BLaER1 (cell line): Measurements from ENCODE around the gene TRIM15.
"Not testable (repeated sequence)": the region's sequence is repeated elsewhere in the genome, so short reads cannot be mapped to it uniquely, and the experiment has no call there.

ENCODE experiments used
- H3K27ac ChIP-seq: shearing (Covaris generic); formaldehyde crosslinking; 2 replicates; pipeline ENCODE4 v1.8.1; 2022
- H3K27me3 ChIP-seq: shearing (Covaris generic); formaldehyde crosslinking; 2 replicates; pipeline ENCODE4 v1.8.1; 2022
- H3K36me3 ChIP-seq: shearing (Covaris generic); formaldehyde crosslinking; 2 replicates; pipeline ENCODE4 v1.8.1; 2022
- H3K4me1 ChIP-seq: shearing (Covaris generic); formaldehyde crosslinking; 2 replicates; pipeline ENCODE4 v1.8.1; 2022
- H3K4me2 ChIP-seq: shearing (Covaris generic); formaldehyde crosslinking; 2 replicates; pipeline ENCODE4 v1.8.1; 2022
- H3K4me3 ChIP-seq: shearing (Covaris generic); formaldehyde crosslinking; 2 replicates; pipeline ENCODE4 v1.8.1; 2022
- H3K9ac ChIP-seq: shearing (Covaris generic); formaldehyde crosslinking; 2 replicates; pipeline ENCODE4 v1.8.1; 2022
- H3K9me3 ChIP-seq: shearing (Covaris generic); formaldehyde crosslinking; 2 replicates; pipeline ENCODE4 v1.8.1; 2022
- H4K20me1 ChIP-seq: shearing (Covaris generic); formaldehyde crosslinking; 2 replicates; pipeline ENCODE4 v1.8.1; 2022
- Cebpa-rat ChIP-seq: shearing (Covaris generic); IDR thresholded peaks from 2 replicates; pipeline ENCODE4 v1.8.1; 2022

Gene TRIM15

DNA sequence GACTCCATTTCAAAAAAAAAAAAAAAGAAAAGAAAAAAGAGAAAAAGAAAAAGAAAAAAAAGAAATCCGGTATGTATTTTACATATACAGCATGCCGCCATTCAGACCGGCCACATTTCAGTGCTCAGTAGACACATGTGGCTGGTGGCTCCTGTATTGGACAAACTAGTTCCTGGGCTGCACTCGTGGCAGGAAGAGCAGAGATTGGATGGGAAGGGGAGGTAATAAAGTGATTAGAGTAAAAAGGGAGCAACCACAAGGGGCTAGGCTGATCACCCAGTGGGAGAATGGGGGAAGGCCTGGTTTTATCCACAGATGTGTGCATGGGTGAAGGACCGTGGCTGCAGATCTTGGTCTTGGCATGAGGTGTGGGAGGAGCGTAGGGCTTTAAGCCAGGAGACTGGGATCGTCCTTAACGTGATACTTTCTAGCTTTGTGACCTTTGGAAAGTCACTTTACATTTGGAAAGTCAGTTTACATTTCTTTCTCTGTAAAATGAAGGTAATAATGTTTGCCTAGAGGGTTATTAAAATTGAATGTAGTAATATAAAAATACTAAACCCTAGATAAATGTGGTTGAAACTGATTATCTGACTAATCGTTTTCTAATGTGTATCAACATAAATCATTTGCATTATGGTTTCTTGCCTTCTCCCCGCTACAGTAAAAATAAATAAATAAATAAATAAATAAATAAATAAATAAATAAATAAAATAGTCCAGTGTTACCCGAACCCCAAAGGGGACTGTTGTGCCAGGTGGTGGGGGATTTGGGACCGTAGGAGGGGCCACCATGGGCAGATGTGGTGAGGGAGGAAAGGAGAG, 869 bp upstream of the TRIM15 start:
- TF ChIP-seq Cebpa-rat, result no peak
- no peaks in the 10 kb centered on the region for H4K20me1 ChIP-seq

DNA sequence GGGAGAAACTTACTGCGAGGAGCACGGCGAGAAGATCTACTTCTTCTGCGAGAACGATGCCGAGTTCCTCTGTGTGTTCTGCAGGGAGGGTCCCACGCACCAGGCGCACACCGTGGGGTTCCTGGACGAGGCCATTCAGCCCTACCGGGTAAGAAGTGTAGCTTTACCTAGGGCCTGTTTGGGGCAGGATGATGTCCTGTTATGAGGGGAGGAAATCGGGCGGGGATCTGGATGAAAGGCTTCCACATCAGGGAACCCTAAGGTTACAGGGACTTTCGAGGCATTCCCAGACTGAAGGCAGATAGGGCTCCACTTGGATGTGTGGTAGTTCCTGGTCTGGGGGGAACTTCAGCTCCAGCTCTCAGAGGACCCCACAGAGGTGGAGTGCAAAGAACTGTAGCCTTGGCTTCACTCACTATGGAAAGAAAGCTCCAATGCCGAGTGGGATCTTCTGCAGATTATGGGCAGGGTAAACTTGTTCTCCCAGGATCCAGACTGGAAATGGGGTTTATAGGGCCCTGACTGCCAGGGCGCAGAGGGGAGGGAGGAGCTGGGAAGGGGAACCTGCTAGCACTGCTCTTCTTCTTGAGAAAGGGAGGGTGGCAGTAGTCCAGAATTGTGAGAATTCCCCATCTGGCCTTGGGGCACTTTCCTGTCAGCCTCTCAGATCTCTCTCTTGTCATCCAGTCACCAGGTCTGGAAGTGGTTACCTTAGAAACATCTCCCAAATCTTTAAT, 740 bp downstream of the TRIM15 start:
- H3K9me3 ChIP-seq, result no peaks in the 10 kb centered on the region
- no peak for TF ChIP-seq Cebpa-rat
- peaks cover 8% of the 10 kb centered on the region for H3K4me1 ChIP-seq
- H3K27me3 ChIP-seq, result no peaks in the 10 kb centered on the region
- no peaks in the 10 kb centered on the region for H3K36me3 ChIP-seq
- no peak overlapping the region for H3K4me3 ChIP-seq
- no peaks in the 10 kb centered on the region for H4K20me1 ChIP-seq
- no peak overlapping the region for H3K9ac ChIP-seq
- H3K4me2 ChIP-seq, result no peak overlapping the region
- H3K27ac ChIP-seq, result no peak overlapping the region

More for the DNA sequence above, 869 bp upstream of the TRIM15 start:
- H3K9me3 ChIP-seq, result no peaks in the 10 kb centered on the region
- no peak overlapping the region for H3K27ac ChIP-seq
- no peak overlapping the region for H3K4me2 ChIP-seq
- no peak overlapping the region for H3K4me3 ChIP-seq
- H3K9ac ChIP-seq, result no peak overlapping the region
- no peaks in the 10 kb centered on the region for H3K36me3 ChIP-seq
- no peaks in the 10 kb centered on the region for H3K27me3 ChIP-seq
- peaks cover 8% of the 10 kb centered on the region for H3K4me1 ChIP-seq

DNA sequence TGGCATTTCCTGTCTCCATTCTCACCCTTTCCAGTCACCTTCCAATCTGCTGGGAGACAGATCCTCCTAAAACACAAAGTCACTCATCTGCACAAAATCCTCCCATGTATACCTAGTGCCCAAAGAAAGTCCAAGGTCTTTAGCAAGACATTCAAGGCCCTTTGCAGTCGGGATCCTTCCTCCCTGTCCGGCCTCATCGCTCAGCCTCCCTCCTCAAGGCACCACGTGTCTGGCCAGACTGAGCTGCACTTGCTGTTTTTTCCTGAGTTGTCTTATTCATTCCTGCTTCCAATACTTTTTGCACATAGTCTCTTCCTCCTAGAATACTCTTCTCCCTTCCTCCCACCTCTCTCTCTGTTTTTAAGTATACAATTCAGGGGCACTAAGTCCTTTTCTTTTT, 1.4 kb downstream of the TRIM15 start:
- TF ChIP-seq Cebpa-rat, result no peak
- H3K27me3 ChIP-seq, result no peaks in the 10 kb centered on the region
- H3K4me2 ChIP-seq, result no peak overlapping the region

DNA sequence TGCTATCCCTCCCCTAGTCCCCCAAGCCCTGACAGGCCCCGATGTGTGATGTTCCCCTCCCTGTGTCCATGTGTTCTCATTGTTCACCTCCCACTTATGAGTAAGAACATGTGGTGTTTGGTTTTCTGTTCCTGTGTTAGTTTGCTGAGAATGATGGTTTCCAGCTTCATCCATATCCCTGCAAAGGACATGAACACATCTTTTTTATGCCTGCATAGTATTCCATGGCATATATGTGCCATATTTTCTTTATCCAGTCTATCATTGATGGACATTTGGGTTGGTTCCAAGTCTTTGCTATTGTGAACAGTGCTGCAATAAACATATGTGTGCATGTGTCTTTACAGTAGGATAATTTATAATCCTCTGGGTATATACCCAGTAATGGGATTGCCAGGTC, 1.9 kb downstream of the TRIM15 start:
- not testable (repeated sequence) for H3K4me1 ChIP-seq, H3K27me3 ChIP-seq, H3K36me3 ChIP-seq, H3K4me2 ChIP-seq, H3K4me3 ChIP-seq, H4K20me1 ChIP-seq, H3K9me3 ChIP-seq, H3K9ac ChIP-seq, H3K27ac ChIP-seq

More for the DNA sequence above, 1.4 kb downstream of the TRIM15 start:
- Histone ChIP-seq H3K27ac (no peak overlapping the region), H3K4me1 (peaks cover 8% of the 10 kb centered on the region), H4K20me1 (no peaks in the 10 kb centered on the region), H3K4me3 (no peak overlapping the region), H3K36me3 (no peaks in the 10 kb centered on the region), H3K9me3 (no peaks in the 10 kb centered on the region), H3K9ac (no peak overlapping the region)

DNA sequence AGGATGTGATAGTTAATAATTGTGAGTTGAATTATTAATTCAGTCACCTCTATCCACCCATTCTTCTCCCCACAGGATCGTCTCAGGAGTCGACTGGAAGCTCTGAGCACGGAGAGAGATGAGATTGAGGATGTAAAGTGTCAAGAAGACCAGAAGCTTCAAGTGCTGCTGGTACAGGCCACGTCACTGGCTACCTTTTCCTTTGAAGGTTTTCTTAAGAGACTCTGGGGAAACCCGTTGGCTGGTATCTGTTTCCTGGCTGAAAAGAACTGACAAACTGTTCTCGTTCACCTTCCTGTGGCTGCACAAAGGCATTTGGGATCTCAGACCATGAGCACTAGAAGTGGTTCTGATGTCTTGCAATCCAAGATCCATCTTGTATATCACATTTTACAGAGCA, 3.8 kb downstream of the TRIM15 start:
- Histone ChIP-seq H3K4me1 (peaks cover 8% of the 10 kb centered on the region), H3K36me3 (no peaks in the 10 kb centered on the region), H4K20me1 (no peaks in the 10 kb centered on the region), H3K9ac (no peak overlapping the region), H3K4me2 (no peak overlapping the region), H3K4me3 (no peak overlapping the region), H3K9me3 (no peaks in the 10 kb centered on the region), H3K27ac (no peak overlapping the region), H3K27me3 (peaks cover 10% of the 10 kb centered on the region)
- TF ChIP-seq Cebpa-rat, result no peak

DNA sequence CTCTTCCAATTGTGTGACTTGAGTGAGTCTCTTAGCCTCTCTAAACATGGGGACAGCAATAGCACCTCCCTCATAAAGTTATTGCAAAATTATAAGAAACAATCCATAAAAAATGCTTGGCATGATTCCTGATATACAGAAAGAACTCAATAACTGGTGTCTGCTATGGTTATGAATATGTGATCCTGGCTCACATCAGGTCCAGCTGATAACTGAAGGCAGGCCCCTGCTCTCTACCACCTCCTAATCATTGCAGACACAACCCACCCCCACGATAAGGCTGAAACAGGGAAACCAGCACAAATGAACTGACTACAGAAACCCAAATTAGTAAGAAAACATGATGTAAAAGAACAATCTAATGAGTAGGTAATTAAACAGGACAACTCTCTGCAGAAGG, 5.4 kb downstream of the TRIM15 start:
- Histone ChIP-seq H4K20me1 (no peaks in the 10 kb centered on the region), H3K4me1 (no peaks in the 10 kb centered on the region; the same call in 1 of the 2 replicates), H3K27me3 (peaks cover 19% of the 10 kb centered on the region), H3K4me3 (no peak overlapping the region), H3K27ac (no peak overlapping the region), H3K36me3 (no peaks in the 10 kb centered on the region), H3K4me2 (no peak overlapping the region), H3K9ac (no peak overlapping the region), H3K9me3 (no peaks in the 10 kb centered on the region)
- TF ChIP-seq Cebpa-rat, result no peak

DNA sequence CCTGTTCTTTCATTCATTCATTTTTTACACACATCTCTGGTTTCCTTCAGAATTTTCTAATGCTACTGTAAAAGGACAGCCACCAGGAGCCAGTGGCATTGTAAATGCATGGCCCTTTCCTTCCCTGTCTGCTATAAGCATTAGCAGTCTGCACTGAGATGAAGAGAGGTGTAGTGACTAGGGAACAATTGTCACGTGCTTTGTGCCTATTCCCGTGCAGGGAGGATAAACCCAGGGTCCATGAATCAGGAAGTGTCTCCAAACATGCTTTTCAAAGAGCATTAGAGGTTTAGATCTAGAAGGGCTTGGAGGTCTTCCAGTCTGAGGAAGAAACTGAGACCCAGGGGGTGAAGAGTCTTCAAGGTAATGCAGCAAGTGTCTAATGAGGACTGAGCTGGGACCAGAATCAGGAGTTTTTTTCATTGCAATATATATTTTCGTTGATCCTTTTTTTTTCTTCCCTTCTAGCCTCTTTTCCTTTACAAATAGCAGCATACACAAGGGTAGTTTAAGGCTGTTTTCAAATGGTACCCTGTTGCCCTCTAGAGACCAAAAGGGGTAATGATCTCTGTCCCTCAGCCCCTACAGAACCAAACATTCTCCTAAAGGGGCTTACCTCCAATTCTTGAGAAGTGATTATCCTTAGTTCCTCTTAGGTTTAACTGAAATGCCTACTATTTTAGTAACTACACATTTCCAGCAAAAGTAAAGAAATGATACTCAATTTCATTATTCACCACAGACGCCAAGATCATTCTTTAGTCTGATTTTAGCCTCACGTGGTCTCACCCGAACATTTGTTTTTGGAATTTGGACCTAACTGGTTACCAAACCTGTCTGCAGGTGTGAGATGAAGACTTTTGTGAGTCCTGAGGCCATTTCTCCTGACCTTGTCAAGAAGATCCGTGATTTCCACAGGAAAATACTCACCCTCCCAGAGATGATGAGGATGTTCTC, 6.6 kb downstream of the TRIM15 start:
- Histone ChIP-seq H3K27me3 (peaks cover 19% of the 10 kb centered on the region), H3K4me1 (no peaks in the 10 kb centered on the region), H3K9me3 (no peaks in the 10 kb centered on the region), H3K4me3 (no peak overlapping the region), H4K20me1 (no peaks in the 10 kb centered on the region), H3K27ac (no peak overlapping the region), H3K4me2 (no peak overlapping the region), H3K9ac (no peak overlapping the region), H3K36me3 (no peaks in the 10 kb centered on the region)
- TF ChIP-seq Cebpa-rat, result no peak

DNA sequence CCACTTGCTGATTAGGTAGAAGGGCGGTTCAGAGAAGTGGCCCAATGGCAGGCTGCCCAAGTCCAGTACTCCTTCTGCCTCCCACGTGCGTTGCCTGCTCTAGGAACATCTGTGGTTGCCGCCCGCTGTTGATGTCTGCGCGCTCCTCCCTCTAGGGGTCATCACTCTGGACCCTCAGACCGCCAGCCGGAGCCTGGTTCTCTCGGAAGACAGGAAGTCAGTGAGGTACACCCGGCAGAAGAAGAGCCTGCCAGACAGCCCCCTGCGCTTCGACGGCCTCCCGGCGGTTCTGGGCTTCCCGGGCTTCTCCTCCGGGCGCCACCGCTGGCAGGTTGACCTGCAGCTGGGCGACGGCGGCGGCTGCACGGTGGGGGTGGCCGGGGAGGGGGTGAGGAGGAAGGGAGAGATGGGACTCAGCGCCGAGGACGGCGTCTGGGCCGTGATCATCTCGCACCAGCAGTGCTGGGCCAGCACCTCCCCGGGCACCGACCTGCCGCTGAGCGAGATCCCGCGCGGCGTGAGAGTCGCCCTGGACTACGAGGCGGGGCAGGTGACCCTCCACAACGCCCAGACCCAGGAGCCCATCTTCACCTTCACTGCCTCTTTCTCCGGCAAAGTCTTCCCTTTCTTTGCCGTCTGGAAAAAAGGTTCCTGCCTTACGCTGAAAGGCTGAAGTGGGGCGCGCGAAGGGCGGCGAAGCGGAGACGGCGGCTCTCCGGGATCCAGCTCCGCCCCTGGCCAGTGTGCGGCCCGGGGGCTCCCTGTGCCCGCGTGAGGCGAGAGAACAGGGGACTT, 8.5 kb downstream of the TRIM15 start:
- Histone ChIP-seq H3K4me1 (no peaks in the 10 kb centered on the region), H4K20me1 (no peaks in the 10 kb centered on the region), H3K4me2 (peak overlapping the region; percentile 52), H3K9ac (no peak overlapping the region), H3K36me3 (no peaks in the 10 kb centered on the region), H3K27me3 (peaks cover 19% of the 10 kb centered on the region), H3K9me3 (no peaks in the 10 kb centered on the region), H3K27ac (no peak overlapping the region), H3K4me3 (no peak overlapping the region)
- TF ChIP-seq Cebpa-rat, result no peak

DNA sequence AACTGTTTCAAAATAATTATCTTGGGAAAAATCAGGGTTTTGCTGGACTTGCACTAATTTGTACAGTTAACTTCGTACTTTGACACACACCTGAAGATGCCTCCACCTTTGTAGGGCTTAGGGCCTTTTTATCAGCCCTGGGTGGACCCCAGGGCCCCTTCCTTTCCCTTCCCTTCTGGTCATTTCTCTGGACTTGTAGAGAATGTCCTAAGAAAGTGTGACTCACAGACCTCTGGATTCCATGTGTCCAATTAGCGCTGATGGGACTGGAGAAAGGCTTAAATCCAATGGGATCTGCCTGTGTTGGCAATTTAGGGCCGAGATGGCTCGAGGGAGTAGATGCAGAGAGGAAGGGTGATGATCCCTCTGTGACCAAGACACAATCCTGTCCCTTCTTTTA, 9.3 kb downstream of the TRIM15 start:
- H3K9ac ChIP-seq, result no peak overlapping the region
- H3K36me3 ChIP-seq, result no peaks in the 10 kb centered on the region
- no peaks in the 10 kb centered on the region for H3K9me3 ChIP-seq
- no peaks in the 10 kb centered on the region for H3K4me1 ChIP-seq
- H3K27ac ChIP-seq, result no peak overlapping the region
- no peaks in the 10 kb centered on the region for H4K20me1 ChIP-seq
- H3K4me2 ChIP-seq, result no peak overlapping the region
- no peak overlapping the region for H3K4me3 ChIP-seq
- peaks cover 19% of the 10 kb centered on the region for H3K27me3 ChIP-seq
- TF ChIP-seq Cebpa-rat, result no peak
